ENCODE measurements around the gene RAC3. TPM values are rescaled to one million over a fixed set of nuclear protein-coding genes. Genes with fewer than 3 reads are reported as not detected.

Gene RAC3
- total RNA-seq, 1 donor from 2014 or later, result not detected

GRCh38 chr17:82073446-82073845 lies 42.0 kb downstream of the RAC3 start:
- H3K9me3 ChIP-seq, result no peaks in the 10 kb centered on the region
- no peaks in the 10 kb centered on the region for H3K27me3 ChIP-seq
- no peaks in the 10 kb centered on the region for H3K4me1 ChIP-seq
- intact Hi-C loops (cut with DNase I), result no loop called here
- H3K27ac ChIP-seq, result no peak overlapping the region
- TF ChIP-seq CTCF (IDR thresholded peaks at IDR 0.05), result no peak
- no peak overlapping the region for H3K4me3 ChIP-seq
- no peak for DNase-seq (ENCODE audit: low spot score in 2 of 2)
- H3K36me3 ChIP-seq, result peaks cover 0 to 2% of the 10 kb centered on the region in 2 donors

- H3K4me1 ChIP-seq, result no peaks in the 10 kb centered on the region
- TF ChIP-seq CTCF (IDR thresholded peaks at IDR 0.05), result no peak
- DNase-seq (ENCODE audit: low spot score in 2 of 2), result no peak
- H3K9me3 ChIP-seq, result no peaks in the 10 kb centered on the region
- H3K4me3 ChIP-seq, result no peak overlapping the region
- no peaks in the 10 kb centered on the region for H3K27me3 ChIP-seq
- no peak overlapping the region for H3K27ac ChIP-seq
- H3K36me3 ChIP-seq, result peaks cover 19 to 30% of the 10 kb centered on the region in 2 donors
- intact Hi-C loops (cut with DNase I), result no loop called here
Observed at GRCh38 chr17:82076018-82076784, 44.7 kb downstream of the RAC3 start.

- no peak for TF ChIP-seq CTCF (IDR thresholded peaks at IDR 0.05)
- no peaks in the 10 kb centered on the region for H3K9me3 ChIP-seq
- no peak for DNase-seq (ENCODE audit: low spot score in 2 of 2)
- intact Hi-C loops (cut with DNase I), result no loop called here
- no peak overlapping the region for H3K4me3 ChIP-seq
- H3K27ac ChIP-seq, result no peak overlapping the region
- no peaks in the 10 kb centered on the region for H3K27me3 ChIP-seq
- H3K4me1 ChIP-seq, result no peaks in the 10 kb centered on the region
- H3K36me3 ChIP-seq, result peaks cover 27 to 36% of the 10 kb centered on the region in 2 donors
Observed at GRCh38 chr17:82076785-82077591, 45.5 kb downstream of the RAC3 start.

GRCh38 chr17:82077617-82078358 lies 46.3 kb downstream of the RAC3 start:
- no peak for DNase-seq (ENCODE audit: low spot score in 2 of 2)
- no peak overlapping the region for H3K27ac ChIP-seq
- H3K36me3 ChIP-seq, result peaks cover 35 to 44% of the 10 kb centered on the region in 2 donors
- H3K27me3 ChIP-seq, result no peaks in the 10 kb centered on the region
- H3K4me1 ChIP-seq, result no peaks in the 10 kb centered on the region
- TF ChIP-seq CTCF (IDR thresholded peaks at IDR 0.05), result no peak
- H3K9me3 ChIP-seq, result no peaks in the 10 kb centered on the region
- intact Hi-C loops (cut with DNase I), result no loop called here
- H3K4me3 ChIP-seq, result no peak overlapping the region

GRCh38 chr17:82078433-82078832 lies 47.0 kb downstream of the RAC3 start:
- Histone ChIP-seq H3K27ac (no peak overlapping the region), H3K4me1 (no peaks in the 10 kb centered on the region), H3K27me3 (no peaks in the 10 kb centered on the region), H3K36me3 (peaks cover 42 to 51% of the 10 kb centered on the region in 2 donors), H3K9me3 (no peaks in the 10 kb centered on the region), H3K4me3 (no peak overlapping the region)
- no peak for TF ChIP-seq CTCF (IDR thresholded peaks at IDR 0.05)
- no peak for DNase-seq (ENCODE audit: low spot score in 2 of 2)
- intact Hi-C loops (cut with DNase I), result no loop called here

Data from ascending aorta (tissue), 2 donors.